Fibroblast of lung (primary cell): ENCODE measurements around the gene RIMS1. TPM values are rescaled to one million over a fixed set of nuclear protein-coding genes. Genes with fewer than 3 reads are reported as not detected.

Source experiments
- DNase-seq, 2 donors: peaks; one replicate each; pipeline versions ENCODE4 v3.0.0 to v3.0.0-alpha.2; 2010; ENCODE audit warnings: low read depth in 2 of 2
- H2AFZ ChIP-seq: 2 replicates; pipeline ENCODE4 v1.5.1; 2012; ENCODE audit warnings: low read length, control low read depth, inconsistent platforms
- H3K27ac ChIP-seq: 2 replicates; pipeline ENCODE4 v1.5.1; 2011; ENCODE audit warnings: low read length, control low read depth; ENCODE audit not compliant: insufficient read depth
- H3K27me3 ChIP-seq: 2 replicates; pipeline ENCODE4 v1.5.1; 2011; ENCODE audit warnings: mild to moderate bottlenecking, low read length; ENCODE audit not compliant: control insufficient read depth, insufficient read depth
- H3K36me3 ChIP-seq: 2 replicates; pipeline ENCODE4 v1.5.1; 2011; ENCODE audit warnings: low read length; ENCODE audit not compliant: control insufficient read depth, insufficient read depth
- H3K4me1 ChIP-seq: 2 replicates; pipeline ENCODE4 v1.5.1; 2011; ENCODE audit warnings: low read length; ENCODE audit not compliant: control insufficient read depth, insufficient read depth; ENCODE audit errors: extremely low read depth
- H3K4me2 ChIP-seq: 2 replicates; pipeline ENCODE4 v1.5.1; 2011; ENCODE audit warnings: low read length, control low read depth; ENCODE audit not compliant: insufficient read depth; ENCODE audit errors: extremely low read depth
- H3K4me3 ChIP-seq, 4 experiments: fragments of 200-600 bp in 1 of 4; sonication (generic) in 1 of 4; replicated peaks in 1 of 4; 2 replicates each; pipeline ENCODE4 v1.5.1; 2011 to 2016; ENCODE audit warnings: low read length in 4 of 4, low read depth in 3 of 4, mild to moderate bottlenecking in 3 of 4, control low read depth in 2 of 4, inconsistent platforms in 1 of 4, mixed read lengths in 1 of 4; ENCODE audit not compliant: insufficient read depth in 1 of 4; ENCODE audit errors: control extremely low read depth in 1 of 4
- H3K79me2 ChIP-seq: 2 replicates; pipeline ENCODE4 v1.5.1; 2012; ENCODE audit warnings: mild to moderate bottlenecking, low read length, inconsistent platforms; ENCODE audit not compliant: control insufficient read depth, insufficient read depth
- H3K9ac ChIP-seq: 2 replicates; pipeline ENCODE4 v1.5.1; 2011; ENCODE audit warnings: mild to moderate bottlenecking, low read length, control low read depth; ENCODE audit not compliant: insufficient read depth
- H3K9me3 ChIP-seq: 2 replicates; pipeline ENCODE4 v1.5.1; 2012; ENCODE audit warnings: low read depth, low read length; ENCODE audit not compliant: control insufficient read depth, insufficient read depth
- H4K20me1 ChIP-seq: 2 replicates; pipeline ENCODE4 v1.5.1; 2011; ENCODE audit warnings: low read length; ENCODE audit not compliant: control insufficient read depth, insufficient read depth; ENCODE audit errors: extremely low read depth
- CTCF ChIP-seq, 2 donors: IDR thresholded peaks in 1 of 2; conservative IDR thresholded peaks in 1 of 2; 1 replicate in 1 of 2; 2 replicates in 1 of 2; pipeline ENCODE4 v1.5.1; 2011 to 2012; ENCODE audit warnings: low read length in 2 of 2, control low read depth in 1 of 2, inconsistent platforms in 1 of 2, low read depth in 1 of 2, mild to moderate bottlenecking in 1 of 2
- EZH2 ChIP-seq: IDR thresholded peaks from 2 replicates; pipeline ENCODE4 v1.5.1; 2012; ENCODE audit warnings: low read length, control low read depth, mild to moderate bottlenecking; ENCODE audit errors: missing control alignments
- polyA plus RNA-seq, 2 donors: library from polyadenylated mRNA; depleted of rRNA in 1 of 2; stranded (reverse) in 1 of 2; unstranded in 1 of 2; fragments of >200 nt; gene quantifications; 2 replicates each; pipeline ENCODE4 v1.2.1, GENCODE V29; 2011 to 2012; ENCODE audit warnings: missing spikeins in 1 of 2
- total RNA-seq: library from RNA; depleted of rRNA; stranded (reverse); fragments of >200 nt; gene quantifications from 2 replicates; pipeline ENCODE4 v1.2.1, GENCODE V29; 2014

The RIMS1 gene
- total and polyA plus RNA-seq, 2 donors (not counting 1 experiment from before 2014, with no cell fraction given), result 1.1 to 2.3 TPM

GRCh38 chr6:71982389-71982788 is 96.0 kb downstream of the RIMS1 start:
- Histone ChIP-seq H4K20me1 (no peaks in the 10 kb centered on the region), H2AFZ (no peak overlapping the region), H3K4me3 (no peak overlapping the region), H3K36me3 (no peaks in the 10 kb centered on the region), H3K9me3 (no peaks in the 10 kb centered on the region), H3K9ac (no peak overlapping the region), H3K4me1 (no peaks in the 10 kb centered on the region), H3K27me3 (no peaks in the 10 kb centered on the region), H3K4me2 (no peak overlapping the region), H3K27ac (no peak overlapping the region), H3K79me2 (no peaks in the 10 kb centered on the region)
- no peak for TF ChIP-seq EZH2
- TF ChIP-seq CTCF (conservative IDR thresholded peaks at IDR 0.05 in 1 of 2, IDR thresholded peaks at IDR 0.05 in 1 of 2; ENCODE audit: low read depth in 1 of 2, low read length in 2 of 2), result no peak
- no peak for DNase-seq

GRCh38 chr6:71983131-71983530 is 96.8 kb downstream of the RIMS1 start:
- no peak overlapping the region for H3K4me2 ChIP-seq
- TF ChIP-seq CTCF (conservative IDR thresholded peaks at IDR 0.05 in 1 of 2, IDR thresholded peaks at IDR 0.05 in 1 of 2; ENCODE audit: low read depth in 1 of 2, low read length in 2 of 2) (no peak), EZH2 (no peak)
- no peaks in the 10 kb centered on the region for H3K36me3 ChIP-seq
- no peak for DNase-seq
- no peak overlapping the region for H3K27ac ChIP-seq
- no peaks in the 10 kb centered on the region for H3K4me1 ChIP-seq
- H3K27me3 ChIP-seq, result no peaks in the 10 kb centered on the region
- no peak overlapping the region for H3K4me3 ChIP-seq
- H3K9ac ChIP-seq, result no peak overlapping the region
- H3K9me3 ChIP-seq, result no peaks in the 10 kb centered on the region
- no peaks in the 10 kb centered on the region for H4K20me1 ChIP-seq
- H2AFZ ChIP-seq, result no peak overlapping the region
- H3K79me2 ChIP-seq, result no peaks in the 10 kb centered on the region

GRCh38 chr6:71994705-71995271 is 108.4 kb downstream of the RIMS1 start:
- no peak overlapping the region for H3K27ac ChIP-seq
- no peaks in the 10 kb centered on the region for H3K36me3 ChIP-seq
- H3K27me3 ChIP-seq, result no peaks in the 10 kb centered on the region
- H3K9me3 ChIP-seq, result no peaks in the 10 kb centered on the region
- no peak for TF ChIP-seq EZH2
- TF ChIP-seq CTCF (conservative IDR thresholded peaks at IDR 0.05 in 1 of 2, IDR thresholded peaks at IDR 0.05 in 1 of 2; ENCODE audit: low read depth in 1 of 2, low read length in 2 of 2), result no peak
- H3K4me3 ChIP-seq, result no peak overlapping the region
- no peak overlapping the region for H3K4me2 ChIP-seq
- no peak overlapping the region for H3K9ac ChIP-seq
- H3K79me2 ChIP-seq, result no peaks in the 10 kb centered on the region
- H3K4me1 ChIP-seq, result no peaks in the 10 kb centered on the region
- H4K20me1 ChIP-seq, result no peaks in the 10 kb centered on the region
- DNase-seq, result no peak
- no peak overlapping the region for H2AFZ ChIP-seq
